CD14-positive monocyte (primary cell): Measurements from ENCODE around the gene TDRD7. TPM values are rescaled to one million over a fixed set of nuclear protein-coding genes. Genes with fewer than 3 reads are reported as not detected.
A peak's percentile ranks its signal among the peaks of the same experiment; 100 is the strongest.

Source experiments
- DNase-seq, 3 donors: peaks; one replicate each; pipeline ENCODE4 v3.0.0-alpha.2; 2011 to 2022
- H2AFZ ChIP-seq: 2 replicates; pipeline ENCODE4 v1.6.0; 2012; ENCODE audit warnings: mild to moderate bottlenecking, low read depth, low read length, inconsistent platforms; ENCODE audit not compliant: insufficient read depth, poor library complexity, severe bottlenecking
- H3K27ac ChIP-seq, 2 donors: 1 replicate in 1 of 2; 2 replicates in 1 of 2; pipeline ENCODE4 v1.5.1; 2012 to 2013; ENCODE audit warnings: low read length in 2 of 2, control low read depth in 1 of 2, inconsistent platforms in 1 of 2, low read depth in 1 of 2, mild to moderate bottlenecking in 1 of 2
- H3K27me3 ChIP-seq, 2 donors: one replicate each; pipeline versions ENCODE4 v1.6.0 to v1.6.1; 2011 to 2013; ENCODE audit warnings: low read length in 2 of 2; ENCODE audit not compliant: control insufficient read depth in 2 of 2, insufficient read depth in 2 of 2
- H3K36me3 ChIP-seq, 2 donors: replicated peaks in 1 of 2; 1 replicate in 1 of 2; 2 replicates in 1 of 2; pipeline versions ENCODE4 v1.5.1 to v1.6.1; 2012 to 2013; ENCODE audit warnings: low read length in 2 of 2, control low read depth in 1 of 2, inconsistent platforms in 1 of 2, mild to moderate bottlenecking in 1 of 2; ENCODE audit not compliant: insufficient read depth in 2 of 2, control insufficient read depth in 1 of 2
- H3K4me1 ChIP-seq, 2 donors: 1 replicate in 1 of 2; 2 replicates in 1 of 2; pipeline versions ENCODE4 v1.5.1 to v1.6.1; 2012 to 2013; ENCODE audit warnings: low read length in 2 of 2, control low read depth in 1 of 2, inconsistent platforms in 1 of 2, mild to moderate bottlenecking in 1 of 2, moderate library complexity in 1 of 2; ENCODE audit not compliant: insufficient read depth in 2 of 2, control insufficient read depth in 1 of 2
- H3K4me2 ChIP-seq: replicated peaks from 2 replicates; pipeline ENCODE3; 2012; ENCODE audit warnings: low read length, moderate library complexity, mild to moderate bottlenecking; ENCODE audit not compliant: poor library complexity, severe bottlenecking; ENCODE audit errors: extremely low read depth
- H3K4me3 ChIP-seq, 3 experiments: fragments of 200-600 bp in 1 of 3; sonication (generic) in 1 of 3; replicated peaks in 1 of 3; 1 replicate in 2 of 3; 2 replicates in 1 of 3; pipeline ENCODE4 v1.5.1; 2011 to 2013; ENCODE audit warnings: low read length in 3 of 3, mild to moderate bottlenecking in 3 of 3, control low read depth in 2 of 3, low read depth in 2 of 3, inconsistent platforms in 1 of 3, moderate library complexity in 1 of 3
- H3K79me2 ChIP-seq: 2 replicates; pipeline ENCODE4 v1.6.0; 2012; ENCODE audit warnings: mild to moderate bottlenecking, control low read depth, inconsistent platforms, low read length, moderate library complexity; ENCODE audit not compliant: insufficient read depth
- H3K9ac ChIP-seq: 2 replicates; pipeline ENCODE4 v1.6.0; 2017; ENCODE audit warnings: low read length, mild to moderate bottlenecking; ENCODE audit not compliant: insufficient read depth, poor library complexity, severe bottlenecking
- H3K9me3 ChIP-seq, 2 donors: replicated peaks in 1 of 2; 1 replicate in 1 of 2; 2 replicates in 1 of 2; pipeline versions ENCODE4 v1.5.1 to v1.6.1; 2012 to 2013; ENCODE audit warnings: low read length in 2 of 2, control low read depth in 1 of 2; ENCODE audit not compliant: control insufficient read depth in 1 of 2, insufficient read depth in 1 of 2
- H4K20me1 ChIP-seq: 2 replicates; pipeline ENCODE4 v1.6.0; 2012; ENCODE audit warnings: mild to moderate bottlenecking, low read length, control low read depth, moderate library complexity; ENCODE audit not compliant: insufficient read depth
- H3K27ac Mint-ChIP-seq, 7 donors: one replicate each; pipeline ENCODE4 v1.8.0; 2020; ENCODE audit warnings: mild to moderate bottlenecking in 7 of 7, mixed read lengths in 7 of 7, moderate library complexity in 6 of 7, inconsistent platforms in 2 of 7
- H3K27me3 Mint-ChIP-seq, 3 donors: one replicate each; pipeline ENCODE4 v1.8.0; 2021 to 2022; ENCODE audit warnings: low read depth in 3 of 3, mild to moderate bottlenecking in 3 of 3, mixed read lengths in 3 of 3, moderate library complexity in 3 of 3, inconsistent platforms in 1 of 3
- H3K36me3 Mint-ChIP-seq, 2 donors: one replicate each; pipeline ENCODE4 v1.8.0; 2020; ENCODE audit warnings: mixed read lengths in 2 of 2, inconsistent platforms in 1 of 2, mild to moderate bottlenecking in 1 of 2
- H3K4me1 Mint-ChIP-seq: one replicate; pipeline ENCODE4 v1.8.0; 2020; ENCODE audit warnings: mild to moderate bottlenecking, mixed read lengths
- H3K4me3 Mint-ChIP-seq, 2 donors: one replicate each; pipeline ENCODE4 v1.8.0; 2020; ENCODE audit warnings: mild to moderate bottlenecking in 2 of 2, mixed read lengths in 2 of 2, moderate library complexity in 1 of 2
- H3K9me3 Mint-ChIP-seq, 7 donors: one replicate each; pipeline ENCODE4 v1.8.0; 2020 to 2022; ENCODE audit warnings: mixed read lengths in 7 of 7, mild to moderate bottlenecking in 6 of 7, moderate library complexity in 6 of 7, inconsistent platforms in 2 of 7
- CTCF ChIP-seq: fragments of 200-600 bp; IDR thresholded peaks from one replicate; pipeline ENCODE4 v1.8.0; 2022; ENCODE audit warnings: antibody characterized with exemption, mild to moderate bottlenecking
- WGBS: methylation state at CpG from one replicate; pipeline ENCODE4 v1.1.5; 2013; ENCODE audit warnings: missing lambda C conversion rate; ENCODE audit not compliant: insufficient coverage; 5-methylcytosine and 5-hydroxymethylcytosine counted together
- intact Hi-C, 2 donors: fragments of 100-400 bp; cut with micrococcal nuclease; formaldehyde crosslinking; loops; one replicate each; pipeline versions ENCODE4 v1.15.0 to v1.15.1; 2023
- polyA plus RNA-seq, 3 donors: library from polyadenylated mRNA; depleted of rRNA in 1 of 3; unstranded in 2 of 3; stranded (reverse) in 1 of 3; fragments of 300-500 nt in 2 of 3; fragments of >200 nt in 1 of 3; fragmentation: Illumina TruSeq in 2 of 3; gene quantifications; 1 replicate in 2 of 3; 2 replicates in 1 of 3; pipeline ENCODE4 v1.2.3, GENCODE V29; 2012 to 2021

TDRD7 gene
- polyA plus RNA-seq, 3 donors = 8.1 to 12.0 (median 11.1) TPM

GRCh38 chr9:97518166-97518908 lies 106.4 kb downstream of the TDRD7 start:
- Mint-ChIP-seq H3K4me3 (peak overlapping the region in 1 of 2 donors; percentile 63), H3K27ac (no peak overlapping the region), H3K36me3 (no peaks in the 10 kb centered on the region), H3K9me3 (peaks cover 0 to 2% (median 0%) of the 10 kb centered on the region in 7 donors), H3K4me1 (peaks cover 7% of the 10 kb centered on the region), H3K27me3 (peaks cover 19 to 30% (median 25%) of the 10 kb centered on the region in 3 donors)
- intact Hi-C loops = no loop called here
- peaks cover 12 to 20% of the 10 kb centered on the region in 2 donors for H3K27me3 ChIP-seq
- no peaks in the 10 kb centered on the region for H4K20me1 ChIP-seq
- no peak overlapping the region for H3K27ac ChIP-seq
- WGBS = 96% methylated on average over 5 of the region's 9 CpGs
- no peak overlapping the region for H3K9ac ChIP-seq
- no peak for TF ChIP-seq CTCF
- H3K4me1 ChIP-seq = no peaks in the 10 kb centered on the region
- no peaks in the 10 kb centered on the region for H3K79me2 ChIP-seq
- no peak for DNase-seq
- no peaks in the 10 kb centered on the region for H3K9me3 ChIP-seq
- no peak overlapping the region for H3K4me3 ChIP-seq
- H3K4me2 ChIP-seq = no peak overlapping the region
- H2AFZ ChIP-seq = no peak overlapping the region
- no peaks in the 10 kb centered on the region for H3K36me3 ChIP-seq

- Mint-ChIP-seq H3K27ac (no peak overlapping the region), H3K9me3 (peaks cover 0 to 2% (median 0%) of the 10 kb centered on the region in 7 donors), H3K4me1 (peaks cover 7% of the 10 kb centered on the region), H3K36me3 (no peaks in the 10 kb centered on the region), H3K27me3 (peaks cover 19 to 30% (median 25%) of the 10 kb centered on the region in 3 donors), H3K4me3 (peak overlapping the region in 1 of 2 donors; percentile 63)
- Histone ChIP-seq H3K4me3 (no peak overlapping the region), H2AFZ (peak overlapping the region; percentile 61), H3K4me2 (no peak overlapping the region), H3K9me3 (no peaks in the 10 kb centered on the region), H3K4me1 (no peaks in the 10 kb centered on the region), H3K27me3 (peaks cover 12 to 20% of the 10 kb centered on the region in 2 donors), H4K20me1 (no peaks in the 10 kb centered on the region), H3K27ac (no peak overlapping the region), H3K79me2 (no peaks in the 10 kb centered on the region), H3K36me3 (no peaks in the 10 kb centered on the region), H3K9ac (no peak overlapping the region)
- no peak for TF ChIP-seq CTCF
- DNase-seq = peak in 1 of 3 donors; percentile 11
- intact Hi-C loops = no loop called here
- WGBS = 0% methylated on average over 5 of the region's 6 CpGs
Observed at GRCh38 chr9:97518909-97519307, 107.0 kb downstream of the TDRD7 start.
